SK-N-SH treated with all-trans-retinoic acid at 6 μM for 48 hours (cell line): ENCODE results near the gene KCNK10.

Experiments
- ARNTL ChIP-seq: fragments of 450-650 bp; formaldehyde crosslinking; IDR thresholded peaks from 2 replicates; pipeline ENCODE4 v1.5.0; 2020; ENCODE audit warnings: low read depth, mild to moderate bottlenecking, moderate library complexity, borderline replicate concordance
- BACH2 ChIP-seq: fragments of 250-450 bp; sonication (Bioruptor Pico); IDR thresholded peaks from 2 replicates; pipeline ENCODE4 v1.9.0; 2021; ENCODE audit warnings: mild to moderate bottlenecking, borderline replicate concordance
- CREB5 ChIP-seq: fragments of 250-450 bp; sonication (Bioruptor Pico); IDR thresholded peaks from 2 replicates; pipeline ENCODE4 v1.5.1; 2020; ENCODE audit warnings: low read depth, mild to moderate bottlenecking, moderate library complexity
- RARB ChIP-seq: fragments of 250-450 bp; sonication (Bioruptor Pico); IDR thresholded peaks from 2 replicates; pipeline ENCODE4 v1.8.0; 2021; ENCODE audit warnings: mild to moderate bottlenecking, moderate library complexity
- TOX ChIP-seq: fragments of 250-450 bp; sonication (Bioruptor Pico); IDR thresholded peaks from 2 replicates; pipeline ENCODE4 v1.8.0; 2021; ENCODE audit warnings: mild to moderate bottlenecking, moderate library complexity, borderline replicate concordance
- ZC3H10 ChIP-seq: fragments of 250-450 bp; sonication (Bioruptor Pico); IDR thresholded peaks from 2 replicates; pipeline ENCODE4 v1.5.1; 2021; ENCODE audit warnings: mild to moderate bottlenecking, moderate library complexity

- TF ChIP-seq BACH2, result no peak
- TF ChIP-seq ZC3H10 (CRISPR knock-in tag), result no peak
- TF ChIP-seq CREB5 (CRISPR knock-in tag), result no peak
- no peak for TF ChIP-seq TOX (CRISPR knock-in tag)
- TF ChIP-seq ARNTL (CRISPR knock-in tag), result no peak
- no peak for TF ChIP-seq RARB (CRISPR knock-in tag)
Observed at GRCh38 chr14:88324491-88324890, 1.4 kb upstream of the KCNK10 start.
